OCI-LY1 (cell line): ENCODE measurements around the gene CTIF.

Experiments
- H2AFZ ChIP-seq: fragments of 200-600 bp; sonication (generic), shearing (Covaris generic); 2 replicates; pipeline ENCODE4 v1.6.0; 2014; ENCODE audit warnings: antibody characterized with exemption, mild to moderate bottlenecking, low read length
- H3F3A ChIP-seq: fragments of 200-600 bp; sonication (generic), shearing (Covaris generic); 2 replicates; pipeline ENCODE4 v1.6.0; 2014; ENCODE audit warnings: mild to moderate bottlenecking, antibody characterized with exemption, low read length, moderate library complexity; ENCODE audit not compliant: insufficient read depth
- H3K27ac ChIP-seq: fragments of 200-600 bp; sonication (generic); 2 replicates; pipeline ENCODE4 v1.5.1; 2014; ENCODE audit warnings: low read length, mixed run types, mild to moderate bottlenecking, low read depth; ENCODE audit not compliant: poor library complexity, severe bottlenecking
- H3K27me3 ChIP-seq: fragments of 200-600 bp; sonication (generic); 2 replicates; pipeline ENCODE4 v1.6.0; 2014; ENCODE audit warnings: antibody characterized with exemption, mild to moderate bottlenecking, low read length, moderate library complexity; ENCODE audit not compliant: insufficient read depth
- H3K36me3 ChIP-seq: fragments of 200-600 bp; sonication (generic); 2 replicates; pipeline ENCODE4 v1.6.1; 2014; ENCODE audit warnings: mild to moderate bottlenecking, antibody characterized with exemption, low read length, moderate library complexity, mixed read lengths; ENCODE audit not compliant: insufficient read depth
- H3K4me1 ChIP-seq: fragments of 200-600 bp; sonication (generic); 2 replicates; pipeline ENCODE4 v1.5.1; 2014; ENCODE audit warnings: mild to moderate bottlenecking, low read length, moderate library complexity; ENCODE audit not compliant: insufficient read depth, severe bottlenecking
- H3K4me2 ChIP-seq: fragments of 200-600 bp; sonication (generic), shearing (Covaris generic); 2 replicates; pipeline ENCODE4 v1.6.1; 2014; ENCODE audit warnings: low read length
- H3K4me3 ChIP-seq: fragments of 200-600 bp; sonication (generic); 2 replicates; pipeline ENCODE4 v1.5.1; 2014; ENCODE audit warnings: low read length, low read depth, mild to moderate bottlenecking, mixed read lengths; ENCODE audit not compliant: poor library complexity, severe bottlenecking
- H3K79me2 ChIP-seq: fragments of 200-600 bp; shearing (Covaris generic); 2 replicates; pipeline ENCODE4 v1.6.1; 2016; ENCODE audit warnings: mixed run types, low read length, mixed read lengths; ENCODE audit not compliant: insufficient read depth
- H3K9ac ChIP-seq: fragments of 200-600 bp; sonication (generic), shearing (Covaris generic); 2 replicates; pipeline ENCODE4 v1.6.1; 2014; ENCODE audit warnings: mild to moderate bottlenecking, low read length, mixed read lengths
- H3K9me2 ChIP-seq: fragments of 200-600 bp; sonication (generic), shearing (Covaris generic); 2 replicates; pipeline ENCODE4 v1.6.1; 2014; ENCODE audit warnings: low read depth, mild to moderate bottlenecking, low read length, mixed read lengths
- H3K9me3 ChIP-seq: fragments of 200-600 bp; shearing (Covaris generic); 2 replicates; pipeline ENCODE4 v1.6.1; 2014; ENCODE audit warnings: low read length, mixed read lengths
- H4K20me1 ChIP-seq: fragments of 200-600 bp; sonication (generic), shearing (Covaris generic); 2 replicates; pipeline ENCODE4 v1.6.0; 2016; ENCODE audit warnings: mild to moderate bottlenecking, low read length; ENCODE audit not compliant: insufficient read depth
- EZH2 ChIP-seq: fragments of 200-600 bp; sonication (generic), shearing (Covaris generic); IDR thresholded peaks from 2 replicates; pipeline ENCODE4 v1.8.0; 2017; ENCODE audit warnings: borderline replicate concordance, mixed run types, mild to moderate bottlenecking, antibody characterized with exemption, low read length, moderate library complexity, mixed read lengths
- TF ChIP-seq, protein P1 (sequence below): fragments of 200-600 bp; sonication (generic), shearing (Covaris generic); IDR thresholded peaks from 2 replicates; pipeline ENCODE4 v1.5.1; 2017; ENCODE audit warnings: mild to moderate bottlenecking, antibody characterized with exemption, low read length, moderate library complexity, mixed read lengths

CTIF gene

DNA sequence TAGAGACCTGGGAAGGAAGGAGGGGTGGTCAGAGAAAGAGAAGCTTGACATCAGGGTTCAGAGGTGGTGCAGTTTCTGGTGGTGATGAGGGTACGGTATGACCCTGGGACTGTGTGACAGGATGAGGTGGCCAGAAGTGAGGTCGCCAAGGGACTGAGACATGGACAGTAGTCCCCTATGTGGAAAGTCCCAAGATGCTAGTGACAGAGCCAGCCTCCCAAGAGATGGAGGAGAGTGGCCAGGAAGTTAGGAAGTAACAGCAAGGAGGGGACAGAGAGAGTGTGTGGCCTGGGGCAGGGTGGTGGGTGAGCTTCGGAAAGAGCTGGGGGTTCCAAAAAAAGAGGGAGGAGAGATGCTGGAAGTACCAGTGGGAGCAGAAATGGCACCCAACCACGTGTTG is 345.9 kb downstream of the CTIF start:
- Histone ChIP-seq H3K79me2 (no peaks in the 10 kb centered on the region), H3F3A (no peaks in the 10 kb centered on the region), H3K27me3 (peaks cover 3% of the 10 kb centered on the region; the same call in 1 of the 2 replicates), H3K9me3 (no peaks in the 10 kb centered on the region), H3K4me3 (no peak overlapping the region), H3K4me1 (no peaks in the 10 kb centered on the region), H2AFZ (no peak overlapping the region), H3K4me2 (no peak overlapping the region), H3K36me3 (no peaks in the 10 kb centered on the region), H4K20me1 (no peaks in the 10 kb centered on the region), H3K9me2 (no peaks in the 10 kb centered on the region), H3K9ac (no peak overlapping the region), H3K27ac (no peak overlapping the region)
- TF ChIP-seq EZH2, result no peak
- TF ChIP-seq, protein P1, sequence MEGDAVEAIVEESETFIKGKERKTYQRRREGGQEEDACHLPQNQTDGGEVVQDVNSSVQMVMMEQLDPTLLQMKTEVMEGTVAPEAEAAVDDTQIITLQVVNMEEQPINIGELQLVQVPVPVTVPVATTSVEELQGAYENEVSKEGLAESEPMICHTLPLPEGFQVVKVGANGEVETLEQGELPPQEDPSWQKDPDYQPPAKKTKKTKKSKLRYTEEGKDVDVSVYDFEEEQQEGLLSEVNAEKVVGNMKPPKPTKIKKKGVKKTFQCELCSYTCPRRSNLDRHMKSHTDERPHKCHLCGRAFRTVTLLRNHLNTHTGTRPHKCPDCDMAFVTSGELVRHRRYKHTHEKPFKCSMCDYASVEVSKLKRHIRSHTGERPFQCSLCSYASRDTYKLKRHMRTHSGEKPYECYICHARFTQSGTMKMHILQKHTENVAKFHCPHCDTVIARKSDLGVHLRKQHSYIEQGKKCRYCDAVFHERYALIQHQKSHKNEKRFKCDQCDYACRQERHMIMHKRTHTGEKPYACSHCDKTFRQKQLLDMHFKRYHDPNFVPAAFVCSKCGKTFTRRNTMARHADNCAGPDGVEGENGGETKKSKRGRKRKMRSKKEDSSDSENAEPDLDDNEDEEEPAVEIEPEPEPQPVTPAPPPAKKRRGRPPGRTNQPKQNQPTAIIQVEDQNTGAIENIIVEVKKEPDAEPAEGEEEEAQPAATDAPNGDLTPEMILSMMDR, result no peak

DNA sequence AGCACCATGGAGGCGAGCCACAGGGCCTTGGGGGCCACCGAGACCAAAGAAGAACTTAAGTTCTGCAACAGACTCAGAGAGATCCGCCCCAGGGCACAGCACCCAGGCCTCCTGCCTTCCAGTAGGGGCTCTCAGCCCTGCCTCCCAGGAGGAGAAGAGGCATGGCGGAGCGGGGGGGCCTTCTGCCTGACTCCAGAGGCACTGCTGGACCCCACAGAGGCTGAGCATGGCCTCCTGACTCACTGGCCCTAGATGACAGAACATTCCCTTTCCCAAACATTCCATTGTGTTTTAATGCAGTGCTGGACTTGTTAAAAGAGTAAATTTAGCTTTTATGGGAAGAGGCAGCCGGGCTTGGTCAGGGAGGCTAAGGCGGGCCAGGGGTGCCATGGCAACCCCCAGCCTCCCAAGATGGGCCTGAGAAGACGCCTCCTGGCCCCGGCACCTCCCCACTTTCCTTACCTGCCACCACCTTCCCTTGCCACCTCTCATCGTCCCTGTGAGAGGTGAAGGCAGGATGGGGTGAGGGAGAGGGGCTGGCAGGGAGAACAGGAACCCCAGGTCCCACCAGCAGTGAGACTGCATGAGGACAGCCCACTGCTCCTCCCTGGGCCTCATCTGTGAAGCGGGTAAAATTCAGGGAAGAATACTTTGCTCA is 346.6 kb downstream of the CTIF start:
- Histone ChIP-seq H3K9ac (no peak overlapping the region), H3K27me3 (peaks cover 3% of the 10 kb centered on the region; the same call in 1 of the 2 replicates), H3K4me3 (no peak overlapping the region), H3K79me2 (no peaks in the 10 kb centered on the region), H3K9me2 (no peaks in the 10 kb centered on the region), H3K36me3 (no peaks in the 10 kb centered on the region), H4K20me1 (no peaks in the 10 kb centered on the region), H3F3A (no peaks in the 10 kb centered on the region), H3K4me2 (no peak overlapping the region), H3K4me1 (no peaks in the 10 kb centered on the region), H2AFZ (no peak overlapping the region), H3K9me3 (no peaks in the 10 kb centered on the region), H3K27ac (no peak overlapping the region)
- TF ChIP-seq, protein P1, result no peak
- no peak for TF ChIP-seq EZH2

- no peak overlapping the region for H3K27ac ChIP-seq
- no peak overlapping the region for H3K4me2 ChIP-seq
- H3K36me3 ChIP-seq, result no peaks in the 10 kb centered on the region
- H3K9ac ChIP-seq, result no peak overlapping the region
- peaks cover 2% of the 10 kb centered on the region; the same call in 1 of the 2 replicates for H3K27me3 ChIP-seq
- no peaks in the 10 kb centered on the region for H3K79me2 ChIP-seq
- no peaks in the 10 kb centered on the region for H4K20me1 ChIP-seq
- no peaks in the 10 kb centered on the region for H3K9me2 ChIP-seq
- H3K9me3 ChIP-seq, result no peaks in the 10 kb centered on the region
- no peaks in the 10 kb centered on the region for H3F3A ChIP-seq
- TF ChIP-seq, protein P1, result no peak
- no peak for TF ChIP-seq EZH2
- H2AFZ ChIP-seq, result no peak overlapping the region
- no peak overlapping the region for H3K4me3 ChIP-seq
- H3K4me1 ChIP-seq, result no peaks in the 10 kb centered on the region
Observed at GRCh38 chr18:48885924-48886400, 347.1 kb downstream of the CTIF start.
